ENCODE results near the gene SHMT2.

DNA sequence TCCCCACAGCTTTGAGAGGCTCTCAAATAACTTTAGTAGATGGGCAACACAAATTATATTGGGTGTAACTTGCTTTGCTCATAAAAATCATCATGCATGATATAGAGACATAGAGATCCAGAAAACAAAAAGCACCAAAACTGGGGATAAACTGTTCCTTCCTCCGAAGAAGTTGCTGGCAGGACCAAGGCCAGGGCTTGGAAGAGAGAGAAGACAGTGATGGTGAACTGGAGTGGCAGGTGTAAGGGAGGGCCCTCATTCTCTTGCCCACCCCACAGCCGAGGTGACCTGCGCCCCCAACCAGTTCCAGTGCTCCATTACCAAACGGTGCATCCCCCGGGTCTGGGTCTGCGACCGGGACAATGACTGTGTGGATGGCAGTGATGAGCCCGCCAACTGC lies 28.3 kb upstream of the SHMT2 start:
- TF ChIP-seq POLR2A (IDR thresholded peaks at IDR 0.05; ENCODE audit: extremely low read depth, insufficient read length) (no peak), CTCF (IDR thresholded peaks at IDR 0.05; ENCODE audit: low read depth, low read length) (no peak)

Data from NB4 (cell line).